Thoracic aorta (tissue), 2 donors: ENCODE results near the gene ARID3B. TPM values are rescaled to one million over a fixed set of nuclear protein-coding genes. Genes with fewer than 3 reads are reported as not detected.

Source experiments
- ATAC-seq: fragments of 150-250 bp; one replicate; pipeline ENCODE4 v1.8.0; 2017; ENCODE audit warnings: low read depth; ENCODE audit not compliant: insufficient number of reproducible peaks, low FRiP score
- DNase-seq: peaks from one replicate; pipeline ENCODE4 v3.0.0-alpha.2; 2020; ENCODE audit warnings: low spot score
- H3K27ac ChIP-seq, 2 donors: fragments of 200-600 bp; sonication (generic); 1 replicate in 1 of 2; 2 replicates in 1 of 2; pipeline ENCODE4 v1.5.1; 2016; ENCODE audit warnings: mild to moderate bottlenecking in 2 of 2, moderate library complexity in 2 of 2
- H3K27me3 ChIP-seq: fragments of 200-600 bp; sonication (generic); replicated peaks from 2 replicates; pipeline ENCODE4 v1.6.0; 2016; ENCODE audit warnings: mild to moderate bottlenecking; ENCODE audit not compliant: insufficient read depth
- H3K36me3 ChIP-seq: fragments of 200-600 bp; sonication (generic); one replicate; pipeline ENCODE4 v1.5.1; 2016
- H3K4me1 ChIP-seq, 2 donors: fragments of 200-600 bp; sonication (generic); 1 replicate in 1 of 2; 2 replicates in 1 of 2; pipeline versions ENCODE4 v1.5.1 to v1.6.0; 2016; ENCODE audit warnings: low read depth in 2 of 2, mild to moderate bottlenecking in 1 of 2; ENCODE audit not compliant: control insufficient read depth in 1 of 2
- H3K4me3 ChIP-seq: fragments of 200-600 bp; sonication (generic); 2 replicates; pipeline ENCODE4 v1.5.1; 2016; ENCODE audit warnings: mild to moderate bottlenecking
- H3K9me3 ChIP-seq: fragments of 200-600 bp; sonication (generic); 2 replicates; pipeline ENCODE4 v1.5.1; 2016
- CTCF ChIP-seq: fragments of 200-600 bp; sonication (generic); IDR thresholded peaks from one replicate; pipeline ENCODE4 v1.5.1; 2019; ENCODE audit warnings: antibody characterized with exemption
- total RNA-seq, 2 donors: library from RNA; depleted of rRNA; stranded (reverse); fragments of >200 nt; gene quantifications; one replicate each; pipeline versions ENCODE4 v1.1.0 to v1.2.3, GENCODE V29; 2016

Gene ARID3B
- total RNA-seq, result 10 to 100 TPM in 1 of 2 donors, 1 to 10 TPM in 1; 8.9 to 15.0 TPM

DNA sequence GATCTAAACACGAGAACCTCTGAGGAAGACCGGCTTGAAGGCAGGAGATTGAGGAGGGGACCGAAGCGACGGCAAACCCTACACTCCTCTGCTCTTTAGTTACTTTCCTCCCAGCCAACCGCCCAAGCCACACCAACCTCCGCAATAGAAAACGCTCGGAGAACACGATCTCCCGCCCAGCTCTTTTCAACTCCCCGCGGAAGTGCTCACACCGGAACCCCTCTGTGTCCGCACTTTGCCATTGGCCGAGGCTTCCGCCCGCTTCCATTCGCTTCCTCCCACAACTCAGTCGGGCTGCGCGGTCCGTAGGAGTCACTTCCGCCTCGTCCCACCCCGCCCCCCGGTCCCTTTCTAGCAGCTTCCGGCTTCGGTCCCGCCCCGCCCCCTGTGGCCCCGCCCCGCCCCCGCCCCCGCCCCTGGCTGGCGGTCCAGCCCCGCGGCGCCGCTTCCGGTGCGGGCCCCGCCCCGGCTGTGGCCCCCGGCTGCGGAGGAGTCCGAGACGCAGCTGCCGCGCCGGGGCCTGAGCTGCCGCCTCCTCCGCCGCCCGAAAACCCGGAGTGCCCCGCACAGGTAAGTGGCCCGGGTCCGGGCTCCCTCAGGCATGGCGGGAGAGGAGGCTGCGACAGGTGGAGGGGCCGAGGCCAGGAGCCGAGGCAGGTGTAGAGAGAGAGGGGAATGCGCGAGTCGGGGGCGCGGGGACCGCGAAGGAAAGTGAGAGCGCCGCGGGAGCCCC is at the start of gene ARID3B:
TSS of gene ARID3B (plus strand) at position 460 of the 733 bp plus-strand sequence. CDS start 2,717 bp downstream, outside the sequence.
- no peaks in the 10 kb centered on the region for H3K36me3 ChIP-seq
- peak within 1 kb of the TSS; percentile 99 for H3K4me3 ChIP-seq
- ATAC-seq (peak; percentile 94), DNase-seq (peak; percentile 93)
- H3K27me3 ChIP-seq, result no peaks in the 10 kb centered on the region
- no peak for TF ChIP-seq CTCF
- H3K9me3 ChIP-seq, result no peaks in the 10 kb centered on the region
- H3K4me1 ChIP-seq, result peaks cover 14 to 31% of the 10 kb centered on the region in 2 donors
- peak within 1 kb of the TSS; percentile 73 to 81 for H3K27ac ChIP-seq

GRCh38 chr15:74496648-74497047 is 44.4 kb upstream of the ARID3B start:
- TF ChIP-seq CTCF, result no peak
- ATAC-seq (no peak), DNase-seq (no peak)
- Histone ChIP-seq H3K9me3 (no peaks in the 10 kb centered on the region), H3K4me3 (no peak overlapping the region), H3K27ac (no peak overlapping the region), H3K4me1 (no peaks in the 10 kb centered on the region), H3K36me3 (no peaks in the 10 kb centered on the region), H3K27me3 (no peaks in the 10 kb centered on the region)

DNA sequence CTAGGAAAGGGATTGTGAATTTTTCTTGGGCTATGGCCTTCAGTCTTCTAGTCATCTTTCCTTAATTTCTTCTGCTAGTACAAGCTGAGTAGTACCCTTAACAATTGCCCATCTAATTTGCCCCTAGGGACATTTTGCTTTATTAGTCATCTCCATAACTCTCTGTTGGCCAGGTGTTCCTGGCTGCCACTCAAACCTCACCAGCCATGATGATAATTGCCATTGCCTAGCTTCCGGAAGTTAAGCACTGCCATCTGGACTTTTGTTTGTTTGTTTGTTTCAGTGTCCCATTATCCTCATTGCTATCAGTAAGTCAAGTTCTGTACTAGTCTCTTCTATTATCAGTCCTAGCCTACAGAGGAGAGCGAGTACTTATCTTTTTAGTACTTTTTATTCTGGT is 43.4 kb upstream of the ARID3B start:
- ATAC-seq (no peak), DNase-seq (no peak)
- no peaks in the 10 kb centered on the region for H3K4me1 ChIP-seq
- no peak overlapping the region for H3K4me3 ChIP-seq
- H3K36me3 ChIP-seq, result no peaks in the 10 kb centered on the region
- H3K27me3 ChIP-seq, result no peaks in the 10 kb centered on the region
- H3K9me3 ChIP-seq, result no peaks in the 10 kb centered on the region
- no peak overlapping the region for H3K27ac ChIP-seq
- no peak for TF ChIP-seq CTCF

GRCh38 chr15:74499366-74499765 is 41.7 kb upstream of the ARID3B start:
- Histone ChIP-seq H3K36me3 (no peaks in the 10 kb centered on the region), H3K4me1 (no peaks in the 10 kb centered on the region), H3K27me3 (no peaks in the 10 kb centered on the region), H3K9me3 (no peaks in the 10 kb centered on the region), H3K27ac (no peak overlapping the region), H3K4me3 (no peak overlapping the region)
- TF ChIP-seq CTCF, result no peak
- ATAC-seq (no peak), DNase-seq (no peak)

GRCh38 chr15:74500401-74500800 is 40.6 kb upstream of the ARID3B start:
- no peaks in the 10 kb centered on the region for H3K9me3 ChIP-seq
- TF ChIP-seq CTCF, result no peak
- ATAC-seq (no peak), DNase-seq (no peak)
- H3K4me1 ChIP-seq, result no peaks in the 10 kb centered on the region
- no peak overlapping the region for H3K27ac ChIP-seq
- no peaks in the 10 kb centered on the region for H3K36me3 ChIP-seq
- H3K4me3 ChIP-seq, result no peak overlapping the region
- H3K27me3 ChIP-seq, result no peaks in the 10 kb centered on the region
